ENCODE measurements around the gene NPHS2. TPM values are rescaled to one million over a fixed set of nuclear protein-coding genes. Genes with fewer than 3 reads are reported as not detected.

Gene NPHS2
- total RNA-seq, 1 donor from 2014 or later = not detected

DNA sequence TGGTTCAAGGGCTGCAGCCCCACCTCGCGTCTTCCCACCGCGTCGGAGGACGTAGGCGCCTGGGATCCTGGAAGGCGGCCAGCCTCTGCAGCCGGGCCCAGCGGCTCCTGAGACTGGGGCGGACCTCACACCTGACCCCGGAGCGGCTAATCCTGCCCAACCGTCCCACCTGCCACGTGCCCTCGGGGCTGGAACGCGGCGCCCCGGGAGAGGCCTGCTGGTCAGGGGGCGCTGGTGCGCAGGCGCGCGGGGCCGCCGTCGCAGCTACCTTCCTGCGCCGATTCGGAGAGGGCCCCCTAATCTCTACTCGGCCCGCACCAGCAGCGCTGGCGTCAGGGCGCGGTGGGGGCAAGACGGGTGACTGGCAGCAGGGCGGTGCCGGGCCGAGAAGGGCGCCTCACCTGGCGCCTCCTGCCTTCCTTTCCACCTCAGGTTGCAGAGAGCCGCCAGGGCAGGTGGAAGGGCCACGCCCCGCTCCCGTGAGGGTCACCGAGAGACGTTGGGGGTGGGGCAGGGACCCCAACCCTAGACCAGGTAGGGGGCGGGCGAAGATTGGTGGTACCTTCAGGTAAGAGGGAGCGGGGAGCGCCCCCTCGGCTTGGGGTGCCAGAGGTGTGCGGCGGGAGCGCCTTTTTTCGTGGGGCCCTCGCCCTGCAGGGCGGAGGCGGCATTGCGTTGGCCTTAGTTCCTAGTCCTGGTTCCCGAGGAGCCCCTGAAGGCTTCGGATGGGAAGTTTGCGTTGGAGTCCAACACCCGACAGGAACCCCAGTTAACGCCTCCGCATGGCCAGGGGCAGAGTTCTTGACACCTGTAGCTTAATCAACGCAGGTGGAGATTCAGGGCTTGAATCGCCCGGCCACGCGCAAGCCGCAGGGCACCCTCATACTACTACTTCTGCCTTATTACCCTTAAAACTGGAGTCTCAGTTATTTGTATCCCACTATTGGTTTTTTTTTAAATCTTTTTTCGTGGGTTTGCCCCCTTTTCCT lies 16.1 kb upstream of the NPHS2 start, which contains the start of gene TDRD5:
Gene TDRD5 (plus strand): TSS at position 241 of the 989 bp plus-strand sequence. CDS start 784 bp downstream, outside the sequence.
- H3K27me3 Mint-ChIP-seq = peaks cover 33% of the 10 kb centered on the region
- H3K4me3 Mint-ChIP-seq (ENCODE audit: low read depth) = no peak within 1 kb of the TSS
- DNase-seq (ENCODE audit: low spot score, unreplicated experiment) = no peak
- H3K4me1 Mint-ChIP-seq (ENCODE audit: low read depth) = no peaks in the 10 kb centered on the region
- H3K36me3 Mint-ChIP-seq (ENCODE audit: insufficient read depth) = no peaks in the 10 kb centered on the region
- H3K27ac Mint-ChIP-seq = no peak within 1 kb of the TSS
- no peaks in the 10 kb centered on the region for H3K9me3 Mint-ChIP-seq (ENCODE audit: low read depth)
- TF ChIP-seq, protein P1, sequence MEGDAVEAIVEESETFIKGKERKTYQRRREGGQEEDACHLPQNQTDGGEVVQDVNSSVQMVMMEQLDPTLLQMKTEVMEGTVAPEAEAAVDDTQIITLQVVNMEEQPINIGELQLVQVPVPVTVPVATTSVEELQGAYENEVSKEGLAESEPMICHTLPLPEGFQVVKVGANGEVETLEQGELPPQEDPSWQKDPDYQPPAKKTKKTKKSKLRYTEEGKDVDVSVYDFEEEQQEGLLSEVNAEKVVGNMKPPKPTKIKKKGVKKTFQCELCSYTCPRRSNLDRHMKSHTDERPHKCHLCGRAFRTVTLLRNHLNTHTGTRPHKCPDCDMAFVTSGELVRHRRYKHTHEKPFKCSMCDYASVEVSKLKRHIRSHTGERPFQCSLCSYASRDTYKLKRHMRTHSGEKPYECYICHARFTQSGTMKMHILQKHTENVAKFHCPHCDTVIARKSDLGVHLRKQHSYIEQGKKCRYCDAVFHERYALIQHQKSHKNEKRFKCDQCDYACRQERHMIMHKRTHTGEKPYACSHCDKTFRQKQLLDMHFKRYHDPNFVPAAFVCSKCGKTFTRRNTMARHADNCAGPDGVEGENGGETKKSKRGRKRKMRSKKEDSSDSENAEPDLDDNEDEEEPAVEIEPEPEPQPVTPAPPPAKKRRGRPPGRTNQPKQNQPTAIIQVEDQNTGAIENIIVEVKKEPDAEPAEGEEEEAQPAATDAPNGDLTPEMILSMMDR (IDR thresholded peaks at IDR 0.05; ENCODE audit: unreplicated experiment) = no peak

DNA sequence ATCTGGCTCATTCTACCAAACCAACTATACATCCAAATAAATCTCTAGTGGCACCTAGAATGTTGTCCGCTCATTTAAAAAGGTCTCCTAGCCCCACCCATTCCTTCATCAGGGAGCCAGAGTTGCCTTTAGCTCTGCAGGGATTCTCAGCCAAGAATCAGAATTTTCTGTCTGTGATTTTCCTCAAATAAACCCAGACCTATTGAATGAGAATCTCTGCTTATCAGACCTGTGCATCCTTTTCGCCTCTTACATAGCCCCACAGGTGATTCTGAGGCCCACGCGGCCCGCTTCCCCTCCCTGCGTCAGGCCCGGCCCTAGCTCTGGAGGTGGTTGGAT lies 15.5 kb upstream of the NPHS2 start:
- H3K9me3 Mint-ChIP-seq (ENCODE audit: low read depth) = no peaks in the 10 kb centered on the region
- H3K4me1 Mint-ChIP-seq (ENCODE audit: low read depth) = no peaks in the 10 kb centered on the region
- TF ChIP-seq, protein P1 (IDR thresholded peaks at IDR 0.05; ENCODE audit: unreplicated experiment) = no peak
- no peak overlapping the region for H3K27ac Mint-ChIP-seq
- no peaks in the 10 kb centered on the region for H3K36me3 Mint-ChIP-seq (ENCODE audit: insufficient read depth)
- no peak overlapping the region for H3K4me3 Mint-ChIP-seq (ENCODE audit: low read depth)
- no peak for DNase-seq (ENCODE audit: low spot score, unreplicated experiment)
- peaks cover 36% of the 10 kb centered on the region for H3K27me3 Mint-ChIP-seq

DNA sequence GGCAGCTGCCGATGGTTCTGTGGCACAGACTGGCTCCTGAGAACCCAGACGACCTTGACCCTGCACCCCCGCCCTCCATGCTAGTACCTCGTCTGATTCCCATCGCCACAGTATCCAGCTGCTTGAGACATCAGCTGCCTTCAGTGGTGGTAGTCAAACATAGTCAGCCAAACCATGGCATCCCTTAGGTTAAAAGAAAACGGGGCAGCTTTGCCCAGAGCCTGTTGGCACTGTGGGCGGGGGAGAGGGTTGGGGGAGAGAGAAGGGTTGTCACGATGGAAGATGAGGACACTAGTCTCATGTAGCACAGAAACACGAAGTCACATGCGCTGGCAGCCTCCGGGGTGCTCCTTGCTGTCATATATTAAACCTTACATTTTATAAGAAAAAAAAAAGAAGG lies 14.9 kb upstream of the NPHS2 start:
- H3K27ac Mint-ChIP-seq = no peak overlapping the region
- H3K4me3 Mint-ChIP-seq (ENCODE audit: low read depth) = no peak overlapping the region
- H3K36me3 Mint-ChIP-seq (ENCODE audit: insufficient read depth) = no peaks in the 10 kb centered on the region
- H3K27me3 Mint-ChIP-seq = peaks cover 40% of the 10 kb centered on the region
- TF ChIP-seq, protein P1 (IDR thresholded peaks at IDR 0.05; ENCODE audit: unreplicated experiment) = no peak
- DNase-seq (ENCODE audit: low spot score, unreplicated experiment) = no peak
- no peaks in the 10 kb centered on the region for H3K4me1 Mint-ChIP-seq (ENCODE audit: low read depth)
- H3K9me3 Mint-ChIP-seq (ENCODE audit: low read depth) = no peaks in the 10 kb centered on the region

DNA sequence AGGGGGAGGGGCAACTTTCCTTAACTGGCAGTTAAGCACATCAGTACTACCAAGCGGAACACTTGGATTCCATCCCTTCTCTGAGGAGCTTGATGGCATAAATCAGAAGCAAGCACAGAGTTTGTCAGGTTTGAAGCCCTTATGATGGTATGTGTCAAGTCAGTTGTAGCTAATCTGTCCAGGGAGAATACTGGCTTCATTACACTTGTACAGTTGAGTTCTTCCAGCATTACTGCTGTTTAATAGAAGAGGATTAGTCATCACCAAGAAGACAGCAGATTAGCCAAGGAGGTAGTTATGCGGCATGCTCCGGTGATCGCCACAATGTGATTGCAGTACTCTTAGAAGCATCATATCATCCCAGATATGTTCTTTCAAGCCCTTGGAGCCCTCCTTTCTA lies 13.8 kb upstream of the NPHS2 start:
- TF ChIP-seq, protein P1 (IDR thresholded peaks at IDR 0.05; ENCODE audit: unreplicated experiment) = no peak
- Mint-ChIP-seq H3K27me3 (peaks cover 43% of the 10 kb centered on the region), H3K36me3 (ENCODE audit: insufficient read depth) (no peaks in the 10 kb centered on the region), H3K4me1 (ENCODE audit: low read depth) (no peaks in the 10 kb centered on the region), H3K9me3 (ENCODE audit: low read depth) (no peaks in the 10 kb centered on the region), H3K27ac (no peak overlapping the region), H3K4me3 (ENCODE audit: low read depth) (no peak overlapping the region)
- no peak for DNase-seq (ENCODE audit: low spot score, unreplicated experiment)

DNA sequence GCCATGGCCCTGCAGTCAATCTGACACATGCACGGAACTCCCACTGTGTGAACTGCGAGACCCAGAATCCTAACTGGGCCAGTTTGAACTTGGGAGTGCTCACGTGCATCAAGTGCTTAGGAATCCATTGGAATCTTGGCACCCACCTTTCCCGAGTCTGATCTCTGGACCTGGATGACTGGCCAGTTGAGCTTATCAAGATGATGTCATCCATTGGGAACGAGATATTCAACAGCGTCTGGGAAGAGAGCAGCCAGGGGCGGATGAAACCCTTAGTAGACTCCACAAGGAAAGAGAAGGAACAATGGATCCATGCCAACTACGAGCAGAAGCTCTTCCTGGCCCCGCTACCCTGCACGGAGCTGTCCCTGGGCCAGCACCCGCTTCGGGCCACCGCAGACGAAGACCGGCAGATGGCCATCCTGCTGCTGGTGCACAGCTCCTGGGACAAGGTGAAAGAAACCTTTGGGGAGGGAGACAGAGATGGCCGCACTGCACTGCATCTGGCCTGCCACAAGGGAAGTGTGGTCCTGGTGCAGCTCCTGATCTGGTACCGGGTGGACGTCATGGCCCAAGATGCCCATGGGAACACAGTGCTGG lies 12.8 kb upstream of the NPHS2 start:
- TF ChIP-seq, protein P1 (IDR thresholded peaks at IDR 0.05; ENCODE audit: unreplicated experiment) = no peak
- H3K27me3 Mint-ChIP-seq = peaks cover 47% of the 10 kb centered on the region
- H3K4me3 Mint-ChIP-seq (ENCODE audit: low read depth) = no peak overlapping the region
- H3K36me3 Mint-ChIP-seq (ENCODE audit: insufficient read depth) = no peaks in the 10 kb centered on the region
- no peaks in the 10 kb centered on the region for H3K4me1 Mint-ChIP-seq (ENCODE audit: low read depth)
- DNase-seq (ENCODE audit: low spot score, unreplicated experiment) = no peak
- H3K9me3 Mint-ChIP-seq (ENCODE audit: low read depth) = no peaks in the 10 kb centered on the region
- no peak overlapping the region for H3K27ac Mint-ChIP-seq

All from progenitor cell of endocrine pancreas (in vitro differentiated cells).